HL-60/S4 (cell line): ENCODE results near the gene UAP1.

ENCODE experiments used
- in situ Hi-C: fragments of 300-500 bp; cut with MboI; formaldehyde crosslinking; loops from 2 replicates; pipeline ENCODE4 v1.14.3; 2022; ENCODE audit warnings: low sequenced_read_pairs

UAP1 gene

DNA sequence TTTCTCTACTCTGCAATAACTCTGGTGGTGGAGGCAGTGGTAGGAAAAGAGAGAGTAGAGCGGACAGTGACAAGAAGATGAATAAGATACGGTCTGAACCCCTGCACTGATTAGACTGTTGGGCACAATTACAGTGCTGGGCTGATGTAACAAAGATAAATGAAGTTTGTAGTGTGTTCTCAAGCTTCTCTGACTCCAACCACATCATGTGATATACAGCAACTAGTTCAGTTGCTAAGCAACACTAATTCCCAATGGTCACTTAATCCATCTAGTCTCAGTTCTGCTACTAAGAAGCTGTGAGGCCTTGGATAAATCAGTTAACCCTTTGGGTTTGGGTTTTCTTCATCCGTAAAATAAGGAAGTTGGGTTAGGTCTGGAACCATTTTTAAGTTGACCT, 88.1 kb downstream of the UAP1 start:
- in situ Hi-C loops: loop anchor here (25.0 kb wide), 1 partner anchor 287 kb away; no protein-coding TSS in a partner anchor
